Breast epithelium (tissue), 4 donors: ENCODE measurements around the gene FAM20C. TPM values are rescaled to one million over a fixed set of nuclear protein-coding genes. Genes with fewer than 3 reads are reported as not detected.

ENCODE experiments used
- DNase-seq, 2 donors: peaks; one replicate each; pipeline ENCODE4 v3.0.0-alpha.2; 2019; ENCODE audit warnings: low spot score in 2 of 2
- H3K27ac ChIP-seq, 2 donors: fragments of 200-600 bp; sonication (generic) in 1 of 2; one replicate each; pipeline ENCODE4 v1.5.1; 2016 to 2019; ENCODE audit warnings: mild to moderate bottlenecking in 1 of 2
- H3K27me3 ChIP-seq, 2 donors: fragments of 200-600 bp; sonication (generic) in 1 of 2; one replicate each; pipeline versions ENCODE4 v1.5.1 to v1.6.0; 2017 to 2019; ENCODE audit warnings: control low read depth in 1 of 2, mild to moderate bottlenecking in 1 of 2
- H3K36me3 ChIP-seq: fragments of 200-600 bp; one replicate; pipeline ENCODE4 v1.5.1; 2019
- H3K4me1 ChIP-seq, 2 donors: fragments of 200-600 bp; sonication (generic); one replicate each; pipeline ENCODE4 v1.5.1; 2016 to 2019; ENCODE audit warnings: control low read depth in 1 of 2
- H3K4me3 ChIP-seq, 3 donors: fragments of 200-600 bp; sonication (generic); 1 replicate in 2 of 3; 2 replicates in 1 of 3; pipeline ENCODE4 v1.5.1; 2016 to 2019; ENCODE audit warnings: mild to moderate bottlenecking in 3 of 3, moderate library complexity in 2 of 3
- H3K9me3 ChIP-seq, 2 donors: fragments of 200-600 bp; sonication (generic) in 1 of 2; one replicate each; pipeline ENCODE4 v1.5.1; 2016 to 2019; ENCODE audit warnings: control low read depth in 1 of 2
- POLR2A ChIP-seq: fragments of 450-650 bp; IDR thresholded peaks from one replicate; pipeline ENCODE4 v1.6.1; 2016; ENCODE audit warnings: antibody characterized with exemption, mild to moderate bottlenecking, moderate library complexity
- POLR2AphosphoS5 ChIP-seq, 3 donors: sonication (generic); formaldehyde crosslinking; IDR thresholded peaks; one replicate each; pipeline ENCODE4 v1.6.1; 2017; ENCODE audit warnings: antibody characterized with exemption in 3 of 3
- intact Hi-C: fragments of 100-400 bp; cut with DNase I; formaldehyde crosslinking; loops from one replicate; pipeline ENCODE4 v1.15.1; 2023; ENCODE audit warnings: low total_unique reads
- total RNA-seq, 3 donors: library from RNA; depleted of rRNA; stranded (reverse); fragments of >200 nt; gene quantifications; one replicate each; pipeline ENCODE4 v1.1.0, GENCODE V29; 2016
- TF ChIP-seq, protein P1 (sequence below), 3 donors: fragments of 450-650 bp; IDR thresholded peaks; one replicate each; pipeline ENCODE4 v1.5.1; 2016 to 2017; ENCODE audit warnings: antibody characterized with exemption in 3 of 3, mild to moderate bottlenecking in 3 of 3, moderate library complexity in 3 of 3

Gene FAM20C
- total RNA-seq, 3 donors from 2014 or later: 30.7 to 73.7 (median 71.0) TPM

DNA sequence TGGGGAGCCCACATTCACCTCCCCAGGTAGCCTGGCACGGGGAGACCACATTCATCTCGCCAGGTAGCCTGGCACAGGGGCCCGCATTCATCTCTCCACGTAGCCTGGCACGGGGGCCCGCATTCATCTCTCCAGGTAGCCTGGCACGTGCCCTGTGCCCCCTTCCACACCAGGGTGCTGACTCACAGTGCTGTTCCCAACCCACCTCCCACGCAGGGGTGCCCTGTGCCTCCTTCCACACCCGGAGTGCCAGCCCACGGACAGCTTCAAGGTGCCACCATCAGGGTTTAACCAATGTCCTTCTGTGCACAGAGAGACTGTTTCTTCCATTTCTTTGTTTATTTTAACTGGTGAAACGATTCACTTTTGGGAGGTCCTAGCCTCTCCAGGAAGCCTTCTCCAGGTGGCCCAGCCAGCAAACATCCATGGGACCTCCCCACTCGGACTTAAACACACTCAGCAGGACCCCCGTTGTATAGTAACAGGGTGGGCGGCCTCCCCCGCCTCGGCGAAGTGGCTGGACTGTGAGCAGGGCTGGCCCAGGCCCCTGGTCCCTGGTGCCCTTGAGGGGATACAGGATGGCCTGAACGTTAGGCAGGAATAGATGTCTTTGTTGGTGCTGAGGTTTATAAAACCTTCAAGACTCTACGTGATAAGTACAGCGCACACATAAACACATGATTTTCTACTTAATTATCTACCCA is 56.5 kb downstream of the FAM20C start:
- DNase-seq: no peak
- intact Hi-C loops: no loop called here

GRCh38 chr7:249989-250388 is 57.6 kb downstream of the FAM20C start:
- H3K27ac ChIP-seq: no peak overlapping the region
- no peaks in the 10 kb centered on the region for H3K9me3 ChIP-seq
- no peak overlapping the region for H3K4me3 ChIP-seq
- no peaks in the 10 kb centered on the region for H3K27me3 ChIP-seq
- DNase-seq: no peak
- TF ChIP-seq, protein P1, sequence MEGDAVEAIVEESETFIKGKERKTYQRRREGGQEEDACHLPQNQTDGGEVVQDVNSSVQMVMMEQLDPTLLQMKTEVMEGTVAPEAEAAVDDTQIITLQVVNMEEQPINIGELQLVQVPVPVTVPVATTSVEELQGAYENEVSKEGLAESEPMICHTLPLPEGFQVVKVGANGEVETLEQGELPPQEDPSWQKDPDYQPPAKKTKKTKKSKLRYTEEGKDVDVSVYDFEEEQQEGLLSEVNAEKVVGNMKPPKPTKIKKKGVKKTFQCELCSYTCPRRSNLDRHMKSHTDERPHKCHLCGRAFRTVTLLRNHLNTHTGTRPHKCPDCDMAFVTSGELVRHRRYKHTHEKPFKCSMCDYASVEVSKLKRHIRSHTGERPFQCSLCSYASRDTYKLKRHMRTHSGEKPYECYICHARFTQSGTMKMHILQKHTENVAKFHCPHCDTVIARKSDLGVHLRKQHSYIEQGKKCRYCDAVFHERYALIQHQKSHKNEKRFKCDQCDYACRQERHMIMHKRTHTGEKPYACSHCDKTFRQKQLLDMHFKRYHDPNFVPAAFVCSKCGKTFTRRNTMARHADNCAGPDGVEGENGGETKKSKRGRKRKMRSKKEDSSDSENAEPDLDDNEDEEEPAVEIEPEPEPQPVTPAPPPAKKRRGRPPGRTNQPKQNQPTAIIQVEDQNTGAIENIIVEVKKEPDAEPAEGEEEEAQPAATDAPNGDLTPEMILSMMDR (IDR thresholded peaks at IDR 0.05): no peak
- TF ChIP-seq POLR2A: no peak
- TF ChIP-seq POLR2AphosphoS5 (IDR thresholded peaks at IDR 0.05): no peak
- H3K36me3 ChIP-seq: no peaks in the 10 kb centered on the region
- intact Hi-C loops: no loop called here
- no peaks in the 10 kb centered on the region for H3K4me1 ChIP-seq

More for the DNA sequence above, 56.5 kb downstream of the FAM20C start:
- TF ChIP-seq POLR2AphosphoS5 (IDR thresholded peaks at IDR 0.05) (no peak), POLR2A (no peak)
- TF ChIP-seq, protein P1 (IDR thresholded peaks at IDR 0.05): no peak
- H3K9me3 ChIP-seq: no peaks in the 10 kb centered on the region
- H3K36me3 ChIP-seq: no peaks in the 10 kb centered on the region
- H3K4me3 ChIP-seq: no peak overlapping the region
- H3K27ac ChIP-seq: no peak overlapping the region
- H3K4me1 ChIP-seq: no peaks in the 10 kb centered on the region
- H3K27me3 ChIP-seq: no peaks in the 10 kb centered on the region

DNA sequence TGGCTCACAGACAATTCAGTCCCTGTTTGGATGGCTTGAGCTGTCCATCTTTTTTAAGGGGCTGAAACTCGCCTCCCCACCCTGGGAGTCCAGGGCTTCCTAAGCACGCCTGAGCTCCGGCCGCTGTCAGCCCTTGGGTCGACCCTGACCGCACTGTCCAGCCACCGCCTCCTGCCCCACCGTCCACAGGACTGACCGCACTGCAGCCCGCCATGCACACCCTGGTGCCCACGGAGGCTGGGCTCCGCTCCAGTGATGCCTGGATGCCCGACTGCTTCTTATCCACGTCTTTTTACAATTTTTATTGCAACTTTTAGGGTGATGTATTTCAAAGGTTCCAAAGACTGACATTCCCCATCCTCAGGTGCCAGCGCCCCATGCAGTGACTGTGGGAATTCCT is 58.2 kb downstream of the FAM20C start:
- intact Hi-C loops: no loop called here
- peaks cover 2% of the 10 kb centered on the region for H3K36me3 ChIP-seq

GRCh38 chr7:251005-251404 is 58.6 kb downstream of the FAM20C start:
- intact Hi-C loops: no loop called here
- Histone ChIP-seq H3K27ac (no peak overlapping the region), H3K27me3 (no peaks in the 10 kb centered on the region), H3K36me3 (peaks cover 7% of the 10 kb centered on the region), H3K9me3 (no peaks in the 10 kb centered on the region), H3K4me3 (no peak overlapping the region), H3K4me1 (no peaks in the 10 kb centered on the region)
- no peak for DNase-seq
- TF ChIP-seq, protein P1 (IDR thresholded peaks at IDR 0.05): no peak

More for the DNA sequence above, 58.2 kb downstream of the FAM20C start:
- H3K9me3 ChIP-seq: no peaks in the 10 kb centered on the region
- TF ChIP-seq POLR2A (no peak), POLR2AphosphoS5 (IDR thresholded peaks at IDR 0.05) (no peak)
- TF ChIP-seq, protein P1 (IDR thresholded peaks at IDR 0.05): no peak
- H3K27ac ChIP-seq: no peak overlapping the region
- DNase-seq: no peak
- H3K4me3 ChIP-seq: no peak overlapping the region
- no peaks in the 10 kb centered on the region for H3K4me1 ChIP-seq
- no peaks in the 10 kb centered on the region for H3K27me3 ChIP-seq

- TF ChIP-seq POLR2A (no peak), POLR2AphosphoS5 (IDR thresholded peaks at IDR 0.05) (no peak)
- TF ChIP-seq, protein P1 (IDR thresholded peaks at IDR 0.05): no peak
- Histone ChIP-seq H3K4me3 (no peak overlapping the region), H3K36me3 (peaks cover 7% of the 10 kb centered on the region)
Measured at GRCh38 chr7:251446-252175, 59.2 kb downstream of the FAM20C start.

More at GRCh38 chr7:251446-252175, 59.2 kb downstream of the FAM20C start:
- Histone ChIP-seq H3K27me3 (no peaks in the 10 kb centered on the region), H3K4me1 (no peaks in the 10 kb centered on the region), H3K27ac (no peak overlapping the region), H3K9me3 (no peaks in the 10 kb centered on the region)
- intact Hi-C loops: no loop called here
- DNase-seq: no peak
